22Rv1 (cell line): Measurements from ENCODE around the gene MYRFL.

Experiments used
- CTCF ChIP-seq: fragments of 450-650 bp; IDR thresholded peaks from 2 replicates; pipeline ENCODE4 v1.5.1; 2017; ENCODE audit warnings: mild to moderate bottlenecking
- ZFX ChIP-seq: fragments of 450-650 bp; IDR thresholded peaks from 2 replicates; pipeline ENCODE4 v1.6.1; 2017; ENCODE audit warnings: antibody characterized with exemption, borderline replicate concordance

DNA sequence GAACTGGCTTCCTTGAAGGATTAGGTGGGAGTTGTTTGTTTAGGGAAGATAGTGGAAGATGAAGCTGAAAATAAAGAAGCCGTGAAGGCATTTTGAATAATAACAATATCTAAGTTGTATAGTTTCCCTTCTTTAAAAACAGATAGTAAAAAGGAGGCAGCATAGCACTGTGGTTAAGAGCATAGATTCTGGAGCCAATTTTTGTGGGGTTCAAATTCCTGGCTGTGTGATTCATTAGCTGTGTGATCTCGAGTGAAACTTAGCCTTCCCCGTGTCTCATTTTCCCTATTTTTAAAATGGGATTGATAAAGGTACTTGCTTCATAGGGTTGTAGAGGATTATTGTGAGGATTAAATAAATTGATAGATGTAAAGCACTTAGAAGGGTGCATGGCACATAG lies 104.5 kb downstream of the MYRFL start:
- TF ChIP-seq CTCF: no peak
- no peak for TF ChIP-seq ZFX
